SK-N-SH treated with all-trans-retinoic acid at 6 μM for 48 hours (cell line): ENCODE results near the gene TRMO.

Experiments used
- ATAC-seq: fragments of 200-7000 bp; cut with Tn5 transposase; 3 replicates; pipeline ENCODE4 v1.9.1; 2020; ENCODE audit warnings: mild to moderate bottlenecking, moderate library complexity
- ARNTL ChIP-seq: fragments of 450-650 bp; formaldehyde crosslinking; IDR thresholded peaks from 2 replicates; pipeline ENCODE4 v1.5.0; 2020; ENCODE audit warnings: low read depth, mild to moderate bottlenecking, moderate library complexity, borderline replicate concordance
- BACH2 ChIP-seq: fragments of 250-450 bp; sonication (Bioruptor Pico); IDR thresholded peaks from 2 replicates; pipeline ENCODE4 v1.9.0; 2021; ENCODE audit warnings: mild to moderate bottlenecking, borderline replicate concordance
- CSDC2 ChIP-seq: fragments of 250-450 bp; sonication (Bioruptor Pico); IDR thresholded peaks from 2 replicates; pipeline ENCODE4 v1.5.0; 2020; ENCODE audit warnings: mild to moderate bottlenecking, moderate library complexity
- ESRRG ChIP-seq: fragments of 250-450 bp; sonication (Bioruptor Pico); IDR thresholded peaks from 2 replicates; pipeline ENCODE4 v1.6.1; 2021; ENCODE audit warnings: mild to moderate bottlenecking
- ISL1 ChIP-seq: fragments of 250-450 bp; sonication (Bioruptor Pico); IDR thresholded peaks from 2 replicates; pipeline ENCODE4 v2.1.2; 2022; ENCODE audit warnings: mild to moderate bottlenecking, moderate library complexity
- OSR1 ChIP-seq: fragments of 250-450 bp; sonication (Bioruptor Pico); IDR thresholded peaks from 2 replicates; pipeline ENCODE4 v1.8.0; 2022; ENCODE audit warnings: moderate library complexity, mild to moderate bottlenecking, inconsistent platforms
- PPARA ChIP-seq: fragments of 250-450 bp; sonication (Bioruptor Pico); IDR thresholded peaks from 2 replicates; pipeline ENCODE4 v1.5.0; 2020; ENCODE audit warnings: mild to moderate bottlenecking, borderline replicate concordance
- RARB ChIP-seq: fragments of 250-450 bp; sonication (Bioruptor Pico); IDR thresholded peaks from 2 replicates; pipeline ENCODE4 v1.8.0; 2021; ENCODE audit warnings: mild to moderate bottlenecking, moderate library complexity
- SNAI2 ChIP-seq: fragments of 250-450 bp; sonication (Bioruptor Pico); IDR thresholded peaks from 2 replicates; pipeline ENCODE4 v1.5.0; 2020; ENCODE audit warnings: mild to moderate bottlenecking, moderate library complexity
- TCF4 ChIP-seq: fragments of 250-450 bp; sonication (Bioruptor Pico); IDR thresholded peaks from 2 replicates; pipeline ENCODE4 v1.8.0; 2021; ENCODE audit warnings: mild to moderate bottlenecking, moderate library complexity, borderline replicate concordance
- TOX ChIP-seq: fragments of 250-450 bp; sonication (Bioruptor Pico); IDR thresholded peaks from 2 replicates; pipeline ENCODE4 v1.8.0; 2021; ENCODE audit warnings: mild to moderate bottlenecking, moderate library complexity, borderline replicate concordance
- ZC3H10 ChIP-seq: fragments of 250-450 bp; sonication (Bioruptor Pico); IDR thresholded peaks from 2 replicates; pipeline ENCODE4 v1.5.1; 2021; ENCODE audit warnings: mild to moderate bottlenecking, moderate library complexity
- ZFP3 ChIP-seq: fragments of 250-450 bp; sonication (Bioruptor Pico); IDR thresholded peaks from 2 replicates; pipeline ENCODE4 v1.5.0; 2020; ENCODE audit warnings: mild to moderate bottlenecking, moderate library complexity
- ZFP30 ChIP-seq: fragments of 450-650 bp; formaldehyde crosslinking; IDR thresholded peaks from 2 replicates; pipeline ENCODE4 v1.5.0; 2022; ENCODE audit warnings: mild to moderate bottlenecking, moderate library complexity
- ZNF565 ChIP-seq: fragments of 450-650 bp; formaldehyde crosslinking; conservative IDR thresholded peaks from 2 replicates; pipeline ENCODE4 v1.5.0; 2020; ENCODE audit warnings: low read depth, mild to moderate bottlenecking, moderate library complexity
- ZNF70 ChIP-seq: fragments of 450-650 bp; formaldehyde crosslinking; IDR thresholded peaks from 2 replicates; pipeline ENCODE4 v1.5.0; 2020; ENCODE audit warnings: mild to moderate bottlenecking, moderate library complexity
- ZNF8 ChIP-seq: fragments of 450-650 bp; formaldehyde crosslinking; IDR thresholded peaks from 2 replicates; pipeline ENCODE4 v1.5.0; 2020; ENCODE audit warnings: mild to moderate bottlenecking, moderate library complexity
- TF ChIP-seq, protein P1 (sequence below): fragments of 250-450 bp; sonication (Bioruptor Pico); IDR thresholded peaks from 2 replicates; pipeline ENCODE4 v1.5.1; 2020; ENCODE audit warnings: low read depth, mild to moderate bottlenecking, moderate library complexity
- TF ChIP-seq, protein P2 (sequence below): fragments of 250-450 bp; sonication (Bioruptor Pico); IDR thresholded peaks from 2 replicates; pipeline ENCODE4 v1.5.0; 2020; ENCODE audit warnings: mild to moderate bottlenecking, moderate library complexity
- TF ChIP-seq, protein P3 (sequence below): fragments of 250-450 bp; sonication (Bioruptor Pico); IDR thresholded peaks from 2 replicates; pipeline ENCODE4 v1.8.0; 2021; ENCODE audit warnings: low read depth, mild to moderate bottlenecking, moderate library complexity, borderline replicate concordance
- TF ChIP-seq, protein P4 (sequence below): fragments of 250-450 bp; sonication (Bioruptor Pico); IDR thresholded peaks from 2 replicates; pipeline ENCODE4 v1.5.1; 2021; ENCODE audit warnings: mild to moderate bottlenecking, moderate library complexity
- TF ChIP-seq, protein P5 (sequence below): fragments of 250-450 bp; sonication (Bioruptor Pico); IDR thresholded peaks from 2 replicates; pipeline ENCODE4 v1.8.0; 2020; ENCODE audit warnings: mild to moderate bottlenecking, moderate library complexity, borderline replicate concordance

TRMO gene

DNA sequence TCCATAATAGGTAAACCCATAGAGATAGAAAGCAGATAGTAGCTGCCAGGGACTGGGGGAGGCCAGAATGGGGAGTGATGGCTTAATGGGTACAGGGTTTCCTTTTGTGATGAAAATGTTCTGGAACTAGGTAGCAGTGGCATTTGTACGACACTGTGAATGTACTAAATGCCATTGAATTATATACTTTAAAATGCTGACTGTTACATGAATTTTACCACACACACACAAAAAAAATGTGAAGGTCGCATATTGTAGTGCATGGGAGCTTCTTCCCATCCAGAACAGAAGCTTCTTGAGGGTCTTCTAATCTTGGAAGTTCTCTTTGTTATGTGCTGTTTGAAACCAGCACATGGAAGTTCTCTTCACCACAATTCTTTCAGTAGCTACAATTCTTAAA is 40.9 kb upstream of the TRMO start:
- TF ChIP-seq, protein P1, sequence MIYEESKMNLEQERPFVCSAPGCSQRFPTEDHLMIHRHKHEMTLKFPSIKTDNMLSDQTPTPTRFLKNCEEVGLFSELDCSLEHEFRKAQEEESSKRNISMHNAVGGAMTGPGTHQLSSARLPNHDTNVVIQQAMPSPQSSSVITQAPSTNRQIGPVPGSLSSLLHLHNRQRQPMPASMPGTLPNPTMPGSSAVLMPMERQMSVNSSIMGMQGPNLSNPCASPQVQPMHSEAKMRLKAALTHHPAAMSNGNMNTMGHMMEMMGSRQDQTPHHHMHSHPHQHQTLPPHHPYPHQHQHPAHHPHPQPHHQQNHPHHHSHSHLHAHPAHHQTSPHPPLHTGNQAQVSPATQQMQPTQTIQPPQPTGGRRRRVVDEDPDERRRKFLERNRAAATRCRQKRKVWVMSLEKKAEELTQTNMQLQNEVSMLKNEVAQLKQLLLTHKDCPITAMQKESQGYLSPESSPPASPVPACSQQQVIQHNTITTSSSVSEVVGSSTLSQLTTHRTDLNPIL, result no peak
- no peak for TF ChIP-seq ZNF565 (CRISPR knock-in tag)
- TF ChIP-seq ISL1, result no peak
- no peak for TF ChIP-seq ZFP30 (CRISPR knock-in tag)
- TF ChIP-seq, protein P2, sequence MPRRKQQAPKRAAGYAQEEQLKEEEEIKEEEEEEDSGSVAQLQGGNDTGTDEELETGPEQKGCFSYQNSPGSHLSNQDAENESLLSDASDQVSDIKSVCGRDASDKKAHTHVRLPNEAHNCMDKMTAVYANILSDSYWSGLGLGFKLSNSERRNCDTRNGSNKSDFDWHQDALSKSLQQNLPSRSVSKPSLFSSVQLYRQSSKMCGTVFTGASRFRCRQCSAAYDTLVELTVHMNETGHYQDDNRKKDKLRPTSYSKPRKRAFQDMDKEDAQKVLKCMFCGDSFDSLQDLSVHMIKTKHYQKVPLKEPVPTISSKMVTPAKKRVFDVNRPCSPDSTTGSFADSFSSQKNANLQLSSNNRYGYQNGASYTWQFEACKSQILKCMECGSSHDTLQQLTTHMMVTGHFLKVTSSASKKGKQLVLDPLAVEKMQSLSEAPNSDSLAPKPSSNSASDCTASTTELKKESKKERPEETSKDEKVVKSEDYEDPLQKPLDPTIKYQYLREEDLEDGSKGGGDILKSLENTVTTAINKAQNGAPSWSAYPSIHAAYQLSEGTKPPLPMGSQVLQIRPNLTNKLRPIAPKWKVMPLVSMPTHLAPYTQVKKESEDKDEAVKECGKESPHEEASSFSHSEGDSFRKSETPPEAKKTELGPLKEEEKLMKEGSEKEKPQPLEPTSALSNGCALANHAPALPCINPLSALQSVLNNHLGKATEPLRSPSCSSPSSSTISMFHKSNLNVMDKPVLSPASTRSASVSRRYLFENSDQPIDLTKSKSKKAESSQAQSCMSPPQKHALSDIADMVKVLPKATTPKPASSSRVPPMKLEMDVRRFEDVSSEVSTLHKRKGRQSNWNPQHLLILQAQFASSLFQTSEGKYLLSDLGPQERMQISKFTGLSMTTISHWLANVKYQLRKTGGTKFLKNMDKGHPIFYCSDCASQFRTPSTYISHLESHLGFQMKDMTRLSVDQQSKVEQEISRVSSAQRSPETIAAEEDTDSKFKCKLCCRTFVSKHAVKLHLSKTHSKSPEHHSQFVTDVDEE (CRISPR knock-in tag), result no peak
- TF ChIP-seq BACH2 (CRISPR knock-in tag), result no peak
- TF ChIP-seq TCF4 (CRISPR knock-in tag), result no peak
- TF ChIP-seq, protein P3, sequence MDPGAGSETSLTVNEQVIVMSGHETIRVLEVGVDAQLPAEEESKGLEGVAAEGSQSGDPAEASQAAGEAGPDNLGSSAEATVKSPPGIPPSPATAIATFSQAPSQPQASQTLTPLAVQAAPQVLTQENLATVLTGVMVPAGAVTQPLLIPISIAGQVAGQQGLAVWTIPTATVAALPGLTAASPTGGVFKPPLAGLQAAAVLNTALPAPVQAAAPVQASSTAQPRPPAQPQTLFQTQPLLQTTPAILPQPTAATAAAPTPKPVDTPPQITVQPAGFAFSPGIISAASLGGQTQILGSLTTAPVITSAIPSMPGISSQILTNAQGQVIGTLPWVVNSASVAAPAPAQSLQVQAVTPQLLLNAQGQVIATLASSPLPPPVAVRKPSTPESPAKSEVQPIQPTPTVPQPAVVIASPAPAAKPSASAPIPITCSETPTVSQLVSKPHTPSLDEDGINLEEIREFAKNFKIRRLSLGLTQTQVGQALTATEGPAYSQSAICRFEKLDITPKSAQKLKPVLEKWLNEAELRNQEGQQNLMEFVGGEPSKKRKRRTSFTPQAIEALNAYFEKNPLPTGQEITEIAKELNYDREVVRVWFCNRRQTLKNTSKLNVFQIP, result no peak
- TF ChIP-seq TOX, result no peak
- no peak for TF ChIP-seq PPARA (CRISPR knock-in tag)
- no peak for TF ChIP-seq ZFP3
- TF ChIP-seq ZNF70 (CRISPR knock-in tag), result no peak
- TF ChIP-seq, all 23 proteins: peak for 0
- no peak for ATAC-seq

DNA sequence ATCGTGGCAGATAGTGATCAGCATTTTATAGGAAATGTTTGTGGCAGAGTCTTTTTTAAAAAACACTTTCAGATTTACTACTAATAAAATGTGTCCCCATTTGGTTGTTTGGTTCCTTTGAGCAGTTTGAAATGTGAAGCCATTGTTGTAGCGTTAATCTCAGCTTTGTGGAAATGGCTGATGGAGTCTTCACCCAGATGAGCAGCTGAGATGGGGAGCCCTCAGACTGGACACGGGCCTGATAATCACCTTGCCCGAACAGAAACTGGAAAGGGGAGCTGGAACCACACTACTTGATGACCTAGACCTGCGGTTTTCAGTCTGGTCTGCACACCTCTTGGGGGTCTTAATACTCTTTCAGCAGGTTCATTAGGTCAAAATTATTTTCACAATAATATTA is 40.3 kb upstream of the TRMO start:
- ATAC-seq, result no peak
- TF ChIP-seq ESRRG (CRISPR knock-in tag) (no peak), RARB (CRISPR knock-in tag) (no peak), ZNF70 (CRISPR knock-in tag) (no peak), TCF4 (CRISPR knock-in tag) (no peak), BACH2 (CRISPR knock-in tag) (no peak), ZFP3 (no peak), OSR1 (CRISPR knock-in tag) (no peak), CSDC2 (no peak), ZC3H10 (CRISPR knock-in tag) (no peak), PPARA (CRISPR knock-in tag) (no peak), ZNF565 (CRISPR knock-in tag) (no peak), ISL1 (no peak), SNAI2 (no peak), ZNF8 (CRISPR knock-in tag) (no peak), ARNTL (no peak)
- TF ChIP-seq, protein P3, result no peak
- TF ChIP-seq, protein P4, sequence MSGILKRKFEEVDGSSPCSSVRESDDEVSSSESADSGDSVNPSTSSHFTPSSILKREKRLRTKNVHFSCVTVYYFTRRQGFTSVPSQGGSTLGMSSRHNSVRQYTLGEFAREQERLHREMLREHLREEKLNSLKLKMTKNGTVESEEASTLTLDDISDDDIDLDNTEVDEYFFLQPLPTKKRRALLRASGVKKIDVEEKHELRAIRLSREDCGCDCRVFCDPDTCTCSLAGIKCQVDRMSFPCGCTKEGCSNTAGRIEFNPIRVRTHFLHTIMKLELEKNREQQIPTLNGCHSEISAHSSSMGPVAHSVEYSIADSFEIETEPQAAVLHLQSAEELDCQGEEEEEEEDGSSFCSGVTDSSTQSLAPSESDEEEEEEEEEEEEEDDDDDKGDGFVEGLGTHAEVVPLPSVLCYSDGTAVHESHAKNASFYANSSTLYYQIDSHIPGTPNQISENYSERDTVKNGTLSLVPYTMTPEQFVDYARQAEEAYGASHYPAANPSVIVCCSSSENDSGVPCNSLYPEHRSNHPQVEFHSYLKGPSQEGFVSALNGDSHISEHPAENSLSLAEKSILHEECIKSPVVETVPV (CRISPR knock-in tag), result no peak
- TF ChIP-seq, protein P2 (CRISPR knock-in tag), result no peak
- TF ChIP-seq, protein P5, sequence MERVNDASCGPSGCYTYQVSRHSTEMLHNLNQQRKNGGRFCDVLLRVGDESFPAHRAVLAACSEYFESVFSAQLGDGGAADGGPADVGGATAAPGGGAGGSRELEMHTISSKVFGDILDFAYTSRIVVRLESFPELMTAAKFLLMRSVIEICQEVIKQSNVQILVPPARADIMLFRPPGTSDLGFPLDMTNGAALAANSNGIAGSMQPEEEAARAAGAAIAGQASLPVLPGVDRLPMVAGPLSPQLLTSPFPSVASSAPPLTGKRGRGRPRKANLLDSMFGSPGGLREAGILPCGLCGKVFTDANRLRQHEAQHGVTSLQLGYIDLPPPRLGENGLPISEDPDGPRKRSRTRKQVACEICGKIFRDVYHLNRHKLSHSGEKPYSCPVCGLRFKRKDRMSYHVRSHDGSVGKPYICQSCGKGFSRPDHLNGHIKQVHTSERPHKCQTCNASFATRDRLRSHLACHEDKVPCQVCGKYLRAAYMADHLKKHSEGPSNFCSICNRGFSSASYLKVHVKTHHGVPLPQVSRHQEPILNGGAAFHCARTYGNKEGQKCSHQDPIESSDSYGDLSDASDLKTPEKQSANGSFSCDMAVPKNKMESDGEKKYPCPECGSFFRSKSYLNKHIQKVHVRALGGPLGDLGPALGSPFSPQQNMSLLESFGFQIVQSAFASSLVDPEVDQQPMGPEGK (CRISPR knock-in tag), result no peak
